Uterus (tissue), 2 donors: ENCODE data around the gene HOXC4.

Experiments
- POLR2A ChIP-seq, 2 donors: fragments of 450-650 bp; IDR thresholded peaks; one replicate each; pipeline ENCODE4 v1.6.1; 2016; ENCODE audit warnings: antibody characterized with exemption in 2 of 2, mild to moderate bottlenecking in 1 of 2, moderate library complexity in 1 of 2
- TF ChIP-seq, protein P1 (sequence below), 4 experiments: fragments of 200-600 bp in 2 of 4; fragments of 450-650 bp in 2 of 4; sonication (generic) in 2 of 4; IDR thresholded peaks; one replicate each; pipeline ENCODE4 v1.5.1; 2016 to 2019; ENCODE audit warnings: antibody characterized with exemption in 4 of 4, mild to moderate bottlenecking in 2 of 4, moderate library complexity in 1 of 4

DNA sequence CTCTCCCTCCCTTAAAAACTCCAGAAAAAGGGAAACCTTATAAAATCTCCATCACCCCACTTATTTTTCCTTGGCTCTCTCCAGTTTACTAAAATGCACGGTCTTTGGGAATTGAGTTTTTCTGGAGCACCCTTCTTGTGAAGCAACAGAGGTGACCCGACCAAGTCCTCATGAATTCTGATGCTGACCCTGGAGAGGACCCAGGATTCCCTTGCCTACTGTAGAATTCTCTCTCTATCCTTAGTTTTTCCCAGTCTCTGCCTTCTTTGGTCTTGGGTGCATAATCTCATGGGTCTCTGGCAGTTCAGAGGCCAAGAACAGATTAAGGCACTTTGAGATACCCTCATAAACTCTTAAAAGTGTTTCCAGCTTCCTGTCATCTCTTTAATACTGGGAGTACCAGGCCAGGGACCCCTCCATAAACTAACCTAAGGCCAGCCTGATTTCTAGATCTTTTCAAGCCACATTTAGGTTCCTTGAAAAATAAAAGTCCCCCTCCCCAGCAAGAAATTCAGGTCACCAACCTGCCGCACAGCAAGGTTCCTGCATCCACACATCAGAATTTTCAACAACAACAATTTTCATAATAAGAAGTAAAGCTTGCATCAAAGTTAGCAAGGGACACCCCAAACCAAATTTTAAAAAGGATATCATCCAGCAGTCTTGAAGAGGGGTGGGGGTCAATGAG, 5.1 kb upstream of the HOXC4 start:
- TF ChIP-seq, protein P1, sequence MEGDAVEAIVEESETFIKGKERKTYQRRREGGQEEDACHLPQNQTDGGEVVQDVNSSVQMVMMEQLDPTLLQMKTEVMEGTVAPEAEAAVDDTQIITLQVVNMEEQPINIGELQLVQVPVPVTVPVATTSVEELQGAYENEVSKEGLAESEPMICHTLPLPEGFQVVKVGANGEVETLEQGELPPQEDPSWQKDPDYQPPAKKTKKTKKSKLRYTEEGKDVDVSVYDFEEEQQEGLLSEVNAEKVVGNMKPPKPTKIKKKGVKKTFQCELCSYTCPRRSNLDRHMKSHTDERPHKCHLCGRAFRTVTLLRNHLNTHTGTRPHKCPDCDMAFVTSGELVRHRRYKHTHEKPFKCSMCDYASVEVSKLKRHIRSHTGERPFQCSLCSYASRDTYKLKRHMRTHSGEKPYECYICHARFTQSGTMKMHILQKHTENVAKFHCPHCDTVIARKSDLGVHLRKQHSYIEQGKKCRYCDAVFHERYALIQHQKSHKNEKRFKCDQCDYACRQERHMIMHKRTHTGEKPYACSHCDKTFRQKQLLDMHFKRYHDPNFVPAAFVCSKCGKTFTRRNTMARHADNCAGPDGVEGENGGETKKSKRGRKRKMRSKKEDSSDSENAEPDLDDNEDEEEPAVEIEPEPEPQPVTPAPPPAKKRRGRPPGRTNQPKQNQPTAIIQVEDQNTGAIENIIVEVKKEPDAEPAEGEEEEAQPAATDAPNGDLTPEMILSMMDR (IDR thresholded peaks at IDR 0.05) = no peak
- no peak for TF ChIP-seq POLR2A (IDR thresholded peaks at IDR 0.05)
